SK-N-SH treated with all-trans-retinoic acid at 6 μM for 48 hours (cell line): ENCODE measurements around the gene MYO9B.

Experiments used
- ARNTL ChIP-seq: fragments of 450-650 bp; formaldehyde crosslinking; IDR thresholded peaks from 2 replicates; pipeline ENCODE4 v1.5.0; 2020; ENCODE audit warnings: low read depth, mild to moderate bottlenecking, moderate library complexity, borderline replicate concordance
- BACH2 ChIP-seq: fragments of 250-450 bp; sonication (Bioruptor Pico); IDR thresholded peaks from 2 replicates; pipeline ENCODE4 v1.9.0; 2021; ENCODE audit warnings: mild to moderate bottlenecking, borderline replicate concordance
- CSDC2 ChIP-seq: fragments of 250-450 bp; sonication (Bioruptor Pico); IDR thresholded peaks from 2 replicates; pipeline ENCODE4 v1.5.0; 2020; ENCODE audit warnings: mild to moderate bottlenecking, moderate library complexity
- PPARA ChIP-seq: fragments of 250-450 bp; sonication (Bioruptor Pico); IDR thresholded peaks from 2 replicates; pipeline ENCODE4 v1.5.0; 2020; ENCODE audit warnings: mild to moderate bottlenecking, borderline replicate concordance
- RARB ChIP-seq: fragments of 250-450 bp; sonication (Bioruptor Pico); IDR thresholded peaks from 2 replicates; pipeline ENCODE4 v1.8.0; 2021; ENCODE audit warnings: mild to moderate bottlenecking, moderate library complexity
- TCF4 ChIP-seq: fragments of 250-450 bp; sonication (Bioruptor Pico); IDR thresholded peaks from 2 replicates; pipeline ENCODE4 v1.8.0; 2021; ENCODE audit warnings: mild to moderate bottlenecking, moderate library complexity, borderline replicate concordance
- TOX ChIP-seq: fragments of 250-450 bp; sonication (Bioruptor Pico); IDR thresholded peaks from 2 replicates; pipeline ENCODE4 v1.8.0; 2021; ENCODE audit warnings: mild to moderate bottlenecking, moderate library complexity, borderline replicate concordance
- ZFP3 ChIP-seq: fragments of 250-450 bp; sonication (Bioruptor Pico); IDR thresholded peaks from 2 replicates; pipeline ENCODE4 v1.5.0; 2020; ENCODE audit warnings: mild to moderate bottlenecking, moderate library complexity
- ZFP30 ChIP-seq: fragments of 450-650 bp; formaldehyde crosslinking; IDR thresholded peaks from 2 replicates; pipeline ENCODE4 v1.5.0; 2022; ENCODE audit warnings: mild to moderate bottlenecking, moderate library complexity
- ZNF70 ChIP-seq: fragments of 450-650 bp; formaldehyde crosslinking; IDR thresholded peaks from 2 replicates; pipeline ENCODE4 v1.5.0; 2020; ENCODE audit warnings: mild to moderate bottlenecking, moderate library complexity
- ZNF8 ChIP-seq: fragments of 450-650 bp; formaldehyde crosslinking; IDR thresholded peaks from 2 replicates; pipeline ENCODE4 v1.5.0; 2020; ENCODE audit warnings: mild to moderate bottlenecking, moderate library complexity
- TF ChIP-seq, protein P1 (sequence below): fragments of 250-450 bp; sonication (Bioruptor Pico); IDR thresholded peaks from 2 replicates; pipeline ENCODE4 v1.5.1; 2021; ENCODE audit warnings: mild to moderate bottlenecking, moderate library complexity
- TF ChIP-seq, protein P2 (sequence below): fragments of 250-450 bp; sonication (Bioruptor Pico); IDR thresholded peaks from 2 replicates; pipeline ENCODE4 v1.5.0; 2020; ENCODE audit warnings: mild to moderate bottlenecking, moderate library complexity
- TF ChIP-seq, protein P3 (sequence below): fragments of 250-450 bp; sonication (Bioruptor Pico); IDR thresholded peaks from 2 replicates; pipeline ENCODE4 v1.8.0; 2021; ENCODE audit warnings: low read depth, mild to moderate bottlenecking, moderate library complexity, borderline replicate concordance

DNA sequence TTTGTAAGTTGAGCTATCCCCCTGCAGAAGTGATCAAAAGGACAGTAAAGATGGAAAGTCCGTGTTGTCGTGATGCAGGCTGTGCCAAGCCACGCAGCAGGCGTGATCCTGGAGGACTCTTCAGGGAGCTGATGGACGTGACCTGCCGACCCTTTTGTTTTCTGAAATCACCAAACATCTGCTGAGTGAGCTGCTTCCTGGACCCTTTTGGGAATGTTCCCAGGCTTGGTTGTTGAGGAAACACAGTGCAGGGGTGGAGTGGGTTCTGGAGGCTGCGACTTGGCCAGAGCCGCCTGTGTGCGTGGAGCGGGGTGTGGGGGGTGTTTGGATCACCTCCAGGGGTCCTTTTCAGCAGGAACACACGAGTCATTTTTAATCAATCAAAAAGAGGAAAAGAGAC, 33.6 kb upstream of the MYO9B start:
- TF ChIP-seq ZFP30 (CRISPR knock-in tag) (no peak), ZNF70 (CRISPR knock-in tag) (no peak), ZFP3 (CRISPR knock-in tag) (no peak), BACH2 (CRISPR knock-in tag) (no peak), CSDC2 (no peak), ARNTL (CRISPR knock-in tag) (no peak), TOX (CRISPR knock-in tag) (no peak), TCF4 (no peak), PPARA (CRISPR knock-in tag) (no peak), RARB (CRISPR knock-in tag) (no peak), ZNF8 (CRISPR knock-in tag) (no peak)
- TF ChIP-seq, protein P1, sequence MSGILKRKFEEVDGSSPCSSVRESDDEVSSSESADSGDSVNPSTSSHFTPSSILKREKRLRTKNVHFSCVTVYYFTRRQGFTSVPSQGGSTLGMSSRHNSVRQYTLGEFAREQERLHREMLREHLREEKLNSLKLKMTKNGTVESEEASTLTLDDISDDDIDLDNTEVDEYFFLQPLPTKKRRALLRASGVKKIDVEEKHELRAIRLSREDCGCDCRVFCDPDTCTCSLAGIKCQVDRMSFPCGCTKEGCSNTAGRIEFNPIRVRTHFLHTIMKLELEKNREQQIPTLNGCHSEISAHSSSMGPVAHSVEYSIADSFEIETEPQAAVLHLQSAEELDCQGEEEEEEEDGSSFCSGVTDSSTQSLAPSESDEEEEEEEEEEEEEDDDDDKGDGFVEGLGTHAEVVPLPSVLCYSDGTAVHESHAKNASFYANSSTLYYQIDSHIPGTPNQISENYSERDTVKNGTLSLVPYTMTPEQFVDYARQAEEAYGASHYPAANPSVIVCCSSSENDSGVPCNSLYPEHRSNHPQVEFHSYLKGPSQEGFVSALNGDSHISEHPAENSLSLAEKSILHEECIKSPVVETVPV: no peak
- TF ChIP-seq, protein P2, sequence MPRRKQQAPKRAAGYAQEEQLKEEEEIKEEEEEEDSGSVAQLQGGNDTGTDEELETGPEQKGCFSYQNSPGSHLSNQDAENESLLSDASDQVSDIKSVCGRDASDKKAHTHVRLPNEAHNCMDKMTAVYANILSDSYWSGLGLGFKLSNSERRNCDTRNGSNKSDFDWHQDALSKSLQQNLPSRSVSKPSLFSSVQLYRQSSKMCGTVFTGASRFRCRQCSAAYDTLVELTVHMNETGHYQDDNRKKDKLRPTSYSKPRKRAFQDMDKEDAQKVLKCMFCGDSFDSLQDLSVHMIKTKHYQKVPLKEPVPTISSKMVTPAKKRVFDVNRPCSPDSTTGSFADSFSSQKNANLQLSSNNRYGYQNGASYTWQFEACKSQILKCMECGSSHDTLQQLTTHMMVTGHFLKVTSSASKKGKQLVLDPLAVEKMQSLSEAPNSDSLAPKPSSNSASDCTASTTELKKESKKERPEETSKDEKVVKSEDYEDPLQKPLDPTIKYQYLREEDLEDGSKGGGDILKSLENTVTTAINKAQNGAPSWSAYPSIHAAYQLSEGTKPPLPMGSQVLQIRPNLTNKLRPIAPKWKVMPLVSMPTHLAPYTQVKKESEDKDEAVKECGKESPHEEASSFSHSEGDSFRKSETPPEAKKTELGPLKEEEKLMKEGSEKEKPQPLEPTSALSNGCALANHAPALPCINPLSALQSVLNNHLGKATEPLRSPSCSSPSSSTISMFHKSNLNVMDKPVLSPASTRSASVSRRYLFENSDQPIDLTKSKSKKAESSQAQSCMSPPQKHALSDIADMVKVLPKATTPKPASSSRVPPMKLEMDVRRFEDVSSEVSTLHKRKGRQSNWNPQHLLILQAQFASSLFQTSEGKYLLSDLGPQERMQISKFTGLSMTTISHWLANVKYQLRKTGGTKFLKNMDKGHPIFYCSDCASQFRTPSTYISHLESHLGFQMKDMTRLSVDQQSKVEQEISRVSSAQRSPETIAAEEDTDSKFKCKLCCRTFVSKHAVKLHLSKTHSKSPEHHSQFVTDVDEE (CRISPR knock-in tag): no peak
- TF ChIP-seq, protein P3, sequence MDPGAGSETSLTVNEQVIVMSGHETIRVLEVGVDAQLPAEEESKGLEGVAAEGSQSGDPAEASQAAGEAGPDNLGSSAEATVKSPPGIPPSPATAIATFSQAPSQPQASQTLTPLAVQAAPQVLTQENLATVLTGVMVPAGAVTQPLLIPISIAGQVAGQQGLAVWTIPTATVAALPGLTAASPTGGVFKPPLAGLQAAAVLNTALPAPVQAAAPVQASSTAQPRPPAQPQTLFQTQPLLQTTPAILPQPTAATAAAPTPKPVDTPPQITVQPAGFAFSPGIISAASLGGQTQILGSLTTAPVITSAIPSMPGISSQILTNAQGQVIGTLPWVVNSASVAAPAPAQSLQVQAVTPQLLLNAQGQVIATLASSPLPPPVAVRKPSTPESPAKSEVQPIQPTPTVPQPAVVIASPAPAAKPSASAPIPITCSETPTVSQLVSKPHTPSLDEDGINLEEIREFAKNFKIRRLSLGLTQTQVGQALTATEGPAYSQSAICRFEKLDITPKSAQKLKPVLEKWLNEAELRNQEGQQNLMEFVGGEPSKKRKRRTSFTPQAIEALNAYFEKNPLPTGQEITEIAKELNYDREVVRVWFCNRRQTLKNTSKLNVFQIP (CRISPR knock-in tag): no peak
